ENCODE data around the gene RER1. TPM values are rescaled to one million over a fixed set of nuclear protein-coding genes. Genes with fewer than 3 reads are reported as not detected.

The RER1 gene
- total RNA-seq, 1 donor from 2014 or later: 147 TPM

DNA sequence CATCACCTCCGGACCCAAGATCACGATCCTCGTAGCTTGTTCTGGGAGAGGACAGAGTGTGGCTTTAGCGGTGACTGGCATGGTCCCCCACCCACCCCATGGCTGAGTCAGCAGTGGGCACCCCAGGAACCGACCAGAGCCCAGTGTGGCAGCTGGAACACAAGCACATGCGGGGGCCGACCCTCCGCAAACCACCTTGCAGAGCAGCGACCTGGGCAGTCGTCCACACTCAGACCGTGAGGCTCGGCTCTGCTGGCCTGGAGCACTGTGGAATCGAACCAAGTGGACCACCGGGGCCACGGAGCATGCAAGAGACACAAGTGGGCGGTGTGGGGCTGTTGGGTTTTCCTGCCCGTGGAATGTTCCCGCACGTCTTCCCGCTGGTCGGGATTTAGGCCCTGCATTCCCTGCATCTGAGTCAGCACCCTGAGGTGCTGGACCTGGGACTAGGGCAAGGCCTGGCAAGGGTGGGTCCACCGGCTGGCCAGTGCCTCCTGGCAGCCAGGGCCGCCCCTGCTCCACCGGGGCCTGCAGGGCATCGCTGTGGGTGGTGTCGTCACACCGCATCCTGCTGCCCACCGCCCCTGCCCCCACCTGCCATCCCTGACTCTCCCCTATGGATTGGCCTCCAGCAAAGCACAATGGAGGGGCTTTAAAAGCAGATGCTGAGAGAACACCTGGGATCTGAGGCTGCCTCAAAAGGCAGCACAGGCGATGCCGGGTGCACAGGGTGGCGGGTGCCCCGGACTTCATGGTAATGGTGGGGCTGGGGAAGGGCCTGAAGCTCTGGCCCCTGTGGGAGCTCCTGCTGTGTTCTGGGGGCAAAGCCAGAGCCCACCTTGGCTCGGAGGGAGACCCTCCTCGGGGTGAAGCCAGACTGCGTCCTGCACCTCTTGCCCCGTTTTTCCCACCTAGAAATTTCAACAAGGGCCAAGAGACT, 18.8 kb upstream of the RER1 start:
- DNase-seq (ENCODE audit: extremely low spot score, unreplicated experiment): no peak
- Mint-ChIP-seq H3K27ac (ENCODE audit: unreplicated experiment) (no peak overlapping the region), H3K36me3 (ENCODE audit: unreplicated experiment) (no peaks in the 10 kb centered on the region), H3K27me3 (ENCODE audit: unreplicated experiment) (no peaks in the 10 kb centered on the region), H3K9me3 (ENCODE audit: unreplicated experiment) (no peaks in the 10 kb centered on the region), H3K4me3 (ENCODE audit: unreplicated experiment) (no peak overlapping the region), H3K4me1 (ENCODE audit: unreplicated experiment) (peaks cover 10% of the 10 kb centered on the region)
- TF ChIP-seq, protein P1, sequence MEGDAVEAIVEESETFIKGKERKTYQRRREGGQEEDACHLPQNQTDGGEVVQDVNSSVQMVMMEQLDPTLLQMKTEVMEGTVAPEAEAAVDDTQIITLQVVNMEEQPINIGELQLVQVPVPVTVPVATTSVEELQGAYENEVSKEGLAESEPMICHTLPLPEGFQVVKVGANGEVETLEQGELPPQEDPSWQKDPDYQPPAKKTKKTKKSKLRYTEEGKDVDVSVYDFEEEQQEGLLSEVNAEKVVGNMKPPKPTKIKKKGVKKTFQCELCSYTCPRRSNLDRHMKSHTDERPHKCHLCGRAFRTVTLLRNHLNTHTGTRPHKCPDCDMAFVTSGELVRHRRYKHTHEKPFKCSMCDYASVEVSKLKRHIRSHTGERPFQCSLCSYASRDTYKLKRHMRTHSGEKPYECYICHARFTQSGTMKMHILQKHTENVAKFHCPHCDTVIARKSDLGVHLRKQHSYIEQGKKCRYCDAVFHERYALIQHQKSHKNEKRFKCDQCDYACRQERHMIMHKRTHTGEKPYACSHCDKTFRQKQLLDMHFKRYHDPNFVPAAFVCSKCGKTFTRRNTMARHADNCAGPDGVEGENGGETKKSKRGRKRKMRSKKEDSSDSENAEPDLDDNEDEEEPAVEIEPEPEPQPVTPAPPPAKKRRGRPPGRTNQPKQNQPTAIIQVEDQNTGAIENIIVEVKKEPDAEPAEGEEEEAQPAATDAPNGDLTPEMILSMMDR (IDR thresholded peaks at IDR 0.05): no peak

DNA sequence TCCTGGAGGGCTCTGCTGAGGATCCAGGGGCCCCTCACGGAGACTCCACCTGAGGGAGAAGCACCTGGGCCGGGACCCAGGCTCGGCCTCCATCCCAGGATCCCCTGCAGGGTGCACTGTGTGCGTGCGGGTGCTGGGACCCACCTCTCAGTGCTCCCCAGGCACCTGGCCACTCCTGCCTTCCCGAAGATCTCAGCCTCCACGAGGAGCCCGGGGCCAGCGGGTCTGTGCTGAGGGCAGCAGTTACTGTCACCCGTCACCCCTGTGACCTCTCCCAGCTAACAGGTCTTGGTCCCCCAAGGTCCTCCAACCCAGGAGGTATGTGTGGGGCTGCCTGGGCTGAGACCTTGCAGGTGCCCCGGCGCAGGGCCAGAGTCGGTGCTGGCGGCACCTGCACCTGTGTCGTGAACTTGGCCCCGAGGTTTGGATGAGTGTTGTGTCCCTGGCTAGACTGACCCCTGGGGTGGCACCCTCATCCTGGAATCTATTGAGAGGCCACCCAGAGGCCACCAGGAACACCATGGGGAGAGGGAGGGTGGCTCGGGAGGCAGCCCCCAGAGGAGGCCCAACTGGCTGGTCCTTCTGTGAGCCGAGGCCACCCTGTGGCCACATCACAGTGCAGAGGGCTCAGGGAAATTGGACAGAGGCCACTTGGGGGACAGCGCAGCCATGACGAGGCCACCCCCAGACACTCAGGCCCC, 17.9 kb upstream of the RER1 start:
- TF ChIP-seq, protein P1 (IDR thresholded peaks at IDR 0.05): peak; percentile 16
- H3K36me3 Mint-ChIP-seq (ENCODE audit: unreplicated experiment): no peaks in the 10 kb centered on the region
- H3K27ac Mint-ChIP-seq (ENCODE audit: unreplicated experiment): no peak overlapping the region
- DNase-seq (ENCODE audit: extremely low spot score, unreplicated experiment): no peak
- H3K4me3 Mint-ChIP-seq (ENCODE audit: unreplicated experiment): no peak overlapping the region
- H3K4me1 Mint-ChIP-seq (ENCODE audit: unreplicated experiment): peaks cover 10% of the 10 kb centered on the region
- H3K9me3 Mint-ChIP-seq (ENCODE audit: unreplicated experiment): no peaks in the 10 kb centered on the region
- no peaks in the 10 kb centered on the region for H3K27me3 Mint-ChIP-seq (ENCODE audit: unreplicated experiment)

DNA sequence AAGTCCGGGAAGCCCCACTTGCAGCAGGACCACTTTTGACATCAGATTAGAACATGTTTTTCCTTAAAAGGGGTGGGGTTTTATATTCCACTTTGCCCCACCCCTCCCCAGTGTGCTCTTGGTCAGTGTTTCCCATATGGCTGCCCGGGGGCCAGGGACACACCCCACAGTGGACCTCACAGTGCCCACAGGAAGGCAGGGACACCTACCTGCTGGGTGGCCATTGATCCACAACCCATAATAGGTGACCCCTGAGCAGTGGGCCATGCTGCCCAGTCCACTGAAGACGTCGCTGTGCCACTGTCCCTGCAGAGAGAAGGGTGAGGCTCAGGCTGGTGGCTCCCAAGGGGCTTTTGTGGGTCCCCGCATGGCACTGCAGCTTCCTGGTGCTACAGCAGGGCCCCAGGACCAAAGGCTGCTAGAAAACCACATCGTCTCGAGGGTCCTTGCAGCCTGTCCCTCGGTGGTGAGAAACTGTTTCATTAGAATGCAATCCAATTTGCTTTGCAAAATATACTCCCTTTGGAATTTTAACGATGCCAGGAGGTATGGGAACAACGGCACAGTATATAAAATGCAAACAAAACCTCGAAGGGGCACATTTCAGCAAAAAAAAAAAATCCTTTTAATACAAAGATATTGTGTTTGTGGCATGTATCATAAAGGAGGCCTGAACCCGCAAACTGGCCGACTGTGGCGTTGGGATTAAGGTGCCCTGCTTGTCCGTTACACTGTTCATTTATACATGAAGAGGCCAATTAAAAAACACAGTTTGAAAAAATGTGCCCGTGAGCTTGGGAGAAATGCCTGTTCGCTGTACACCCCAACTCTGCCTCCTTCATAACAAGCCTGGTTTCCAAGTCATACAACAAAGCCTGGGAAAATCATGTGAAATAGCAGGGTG, 17.1 kb upstream of the RER1 start:
- Mint-ChIP-seq H3K27ac (ENCODE audit: unreplicated experiment) (no peak overlapping the region), H3K27me3 (ENCODE audit: unreplicated experiment) (no peaks in the 10 kb centered on the region), H3K4me1 (ENCODE audit: unreplicated experiment) (peaks cover 10% of the 10 kb centered on the region), H3K4me3 (ENCODE audit: unreplicated experiment) (no peak overlapping the region), H3K9me3 (ENCODE audit: unreplicated experiment) (no peaks in the 10 kb centered on the region), H3K36me3 (ENCODE audit: unreplicated experiment) (no peaks in the 10 kb centered on the region)
- TF ChIP-seq, protein P1 (IDR thresholded peaks at IDR 0.05): no peak
- DNase-seq (ENCODE audit: extremely low spot score, unreplicated experiment): no peak

DNA sequence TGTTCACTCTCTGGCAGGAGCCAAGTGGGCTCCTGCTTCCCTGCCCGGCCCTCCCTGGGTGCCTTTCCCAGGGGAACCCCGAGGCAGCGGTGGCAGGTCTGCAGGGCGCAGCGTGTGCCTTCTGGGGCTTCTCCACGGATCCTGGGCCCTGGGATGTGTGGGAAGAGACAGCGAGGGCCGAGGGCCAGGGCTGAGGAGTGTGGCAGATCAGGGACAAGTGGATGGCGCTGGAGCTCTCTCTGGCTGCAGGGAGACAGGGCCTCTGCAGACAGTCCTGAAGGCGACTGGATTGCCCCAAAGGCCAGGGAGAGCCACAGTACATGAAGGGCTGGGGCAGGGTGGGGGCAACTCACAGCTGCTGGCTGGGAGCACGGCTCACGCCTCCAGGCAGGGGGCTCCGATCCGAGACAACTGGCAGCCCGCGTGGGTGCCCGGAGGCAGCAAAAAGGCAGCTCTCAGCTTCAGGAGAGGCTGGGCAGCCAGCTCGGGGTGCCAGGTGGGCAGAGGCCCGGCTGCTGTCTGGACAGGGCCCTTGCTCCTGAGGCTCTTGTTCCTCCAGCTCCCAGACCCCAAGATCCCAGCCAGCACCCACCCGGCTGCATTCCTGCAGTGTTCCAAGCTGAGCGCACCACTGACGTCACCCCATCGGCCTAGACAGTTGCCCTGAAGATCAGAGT, 16.3 kb upstream of the RER1 start:
- DNase-seq (ENCODE audit: extremely low spot score, unreplicated experiment): no peak
- H3K4me3 Mint-ChIP-seq (ENCODE audit: unreplicated experiment): no peak overlapping the region

More for the DNA sequence above, 16.3 kb upstream of the RER1 start:
- Mint-ChIP-seq H3K4me1 (ENCODE audit: unreplicated experiment) (peaks cover 10% of the 10 kb centered on the region), H3K27me3 (ENCODE audit: unreplicated experiment) (no peaks in the 10 kb centered on the region), H3K9me3 (ENCODE audit: unreplicated experiment) (no peaks in the 10 kb centered on the region), H3K36me3 (ENCODE audit: unreplicated experiment) (no peaks in the 10 kb centered on the region), H3K27ac (ENCODE audit: unreplicated experiment) (no peak overlapping the region)
- TF ChIP-seq, protein P1 (IDR thresholded peaks at IDR 0.05): no peak

All from osteocyte (in vitro differentiated cells).